Amniotic stem cell (primary cell): ENCODE measurements around the gene TMEM54.

Experiments
- DNase-seq: peaks from one replicate; lab custom pipeline; 2025; lab: John Stamatoyannopoulos, UW

The TMEM54 gene

DNA sequence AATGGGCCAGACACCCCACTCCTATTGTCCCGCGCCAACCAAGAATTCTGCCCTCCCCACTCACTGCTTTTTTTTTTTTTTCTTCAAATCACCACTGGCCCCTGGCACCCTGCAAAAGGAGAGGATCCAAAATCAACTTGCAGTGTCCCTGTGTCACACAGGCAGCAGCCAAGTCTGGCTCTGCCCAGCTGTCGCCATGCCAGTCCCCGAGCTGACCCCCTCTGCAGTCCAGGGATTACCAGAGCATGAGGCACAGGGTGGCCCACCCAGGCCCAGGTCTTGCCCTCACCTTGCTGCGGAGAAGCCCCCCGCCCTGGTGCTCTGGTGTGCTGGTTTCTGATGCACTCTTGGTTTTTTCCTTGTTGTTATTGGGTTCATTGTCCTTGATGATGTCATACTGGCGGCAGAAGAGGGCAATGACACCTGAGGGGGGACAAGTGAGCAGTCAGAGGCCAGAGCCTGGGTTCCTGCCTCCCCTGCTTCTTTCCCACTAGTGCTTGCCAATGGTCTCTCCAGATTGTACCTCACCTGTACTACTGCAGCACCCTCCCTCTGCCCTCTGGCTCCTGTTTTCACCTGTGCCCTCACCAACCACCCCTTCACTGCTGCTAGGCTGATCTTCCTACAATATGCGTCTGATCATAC, 36.7 kb downstream of the TMEM54 start:
- DNase-seq: no peak

DNA sequence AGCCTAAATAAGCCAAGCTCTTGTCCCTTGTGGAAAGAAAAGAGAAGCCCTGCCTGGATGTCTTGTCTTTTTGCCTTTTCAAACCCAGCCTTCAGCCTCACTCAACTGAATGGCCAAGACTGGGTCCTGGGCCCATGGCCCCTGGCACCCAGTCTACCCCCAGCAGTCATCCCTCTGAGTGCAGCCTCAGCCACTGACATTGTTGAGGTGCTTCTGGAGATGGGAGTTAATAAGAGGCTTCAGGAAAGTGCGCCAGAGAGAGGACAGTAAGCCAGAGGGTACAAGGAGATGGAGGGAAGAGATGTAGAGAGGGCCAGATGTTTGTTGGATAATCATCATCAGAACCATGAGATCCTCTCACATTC, 37.3 kb downstream of the TMEM54 start:
- no peak for DNase-seq

DNA sequence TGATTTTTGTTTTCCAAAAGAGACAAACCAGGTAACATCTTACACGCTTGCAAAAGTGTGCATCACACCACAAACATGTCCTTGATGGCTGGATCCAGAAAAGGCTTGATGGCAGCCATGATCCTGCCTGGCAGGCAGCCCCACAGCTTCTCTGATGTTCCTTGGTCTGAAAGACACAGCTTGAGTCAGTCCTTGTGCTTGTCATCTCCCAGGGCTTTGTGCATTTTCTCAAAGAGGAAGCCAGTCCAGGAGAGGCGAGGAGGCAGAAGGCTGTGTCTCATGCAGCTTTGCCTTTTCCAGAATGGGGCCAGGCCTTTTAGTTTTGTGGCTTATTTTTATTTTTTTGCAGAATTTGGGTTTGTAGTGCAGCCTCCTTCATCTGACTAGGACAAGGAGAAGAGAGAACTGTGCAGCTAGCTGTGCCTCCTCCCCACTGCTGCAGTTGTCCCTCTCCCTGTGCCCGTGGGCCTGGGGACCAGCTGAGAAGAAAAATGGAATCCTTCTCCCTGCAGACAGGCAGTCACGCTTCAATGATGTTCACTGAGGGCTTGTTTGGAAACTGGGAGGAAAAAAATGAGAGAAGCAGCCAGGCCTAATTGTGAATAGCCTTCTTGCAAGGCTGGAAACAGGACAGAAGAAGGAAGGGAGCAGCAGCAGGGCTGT, 37.8 kb downstream of the TMEM54 start:
- no peak for DNase-seq

DNA sequence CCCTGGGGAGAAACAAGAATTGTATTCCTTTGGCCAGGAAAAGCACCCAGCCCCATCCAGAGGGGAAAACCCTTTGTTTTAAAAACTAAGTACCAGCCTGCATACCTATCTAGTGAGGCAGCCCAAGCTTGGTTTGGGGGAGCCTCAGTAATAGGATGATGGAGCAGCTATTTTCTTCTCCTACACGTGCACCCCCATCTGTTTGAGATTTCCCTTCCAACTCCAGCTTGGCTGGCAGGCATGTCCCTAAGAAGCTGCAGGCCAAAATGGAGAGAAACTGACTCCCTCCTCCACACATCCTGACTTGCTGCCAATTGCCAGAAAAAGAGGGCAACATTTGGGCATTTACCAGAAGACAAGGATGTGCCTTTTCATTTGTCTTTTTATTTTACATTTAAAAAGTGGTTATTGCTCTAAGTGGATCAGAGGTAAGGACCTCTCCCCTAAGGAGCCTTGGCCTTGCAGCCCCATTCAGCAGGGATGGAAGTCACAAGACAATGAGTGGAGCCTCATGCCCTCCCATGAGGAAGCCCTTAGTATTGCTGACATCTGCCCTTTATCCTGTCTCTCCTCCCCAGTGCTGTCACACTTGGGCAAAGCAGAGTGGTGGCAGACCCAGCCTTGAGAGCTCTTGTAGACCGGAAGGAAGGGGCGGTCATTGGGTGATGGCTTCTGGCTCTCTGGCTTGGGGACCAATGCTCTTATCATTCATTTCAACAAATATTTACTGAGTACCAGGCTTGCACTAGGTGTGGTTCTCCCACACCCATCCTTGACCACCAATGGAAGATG, 39.1 kb downstream of the TMEM54 start:
- DNase-seq: no peak

DNA sequence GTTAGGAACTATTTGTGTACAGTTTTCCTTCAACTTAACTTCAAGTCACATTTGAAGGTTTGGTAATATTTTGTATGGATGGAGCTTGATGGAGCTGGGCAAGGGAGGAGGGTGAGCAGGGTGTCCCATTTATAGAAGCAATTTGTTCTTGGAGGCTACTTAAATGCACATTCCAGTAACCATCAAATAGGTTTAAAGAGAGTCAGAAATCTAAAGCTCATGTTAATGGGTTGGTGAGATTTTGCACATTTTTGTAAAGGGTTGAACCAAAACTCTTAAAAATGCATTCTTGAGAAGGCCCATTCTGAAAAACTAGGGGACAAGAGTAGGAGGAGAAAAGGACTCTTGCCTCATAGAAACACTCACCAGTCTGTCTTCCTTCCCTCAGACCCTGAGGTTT, 40.6 kb downstream of the TMEM54 start:
- DNase-seq: no peak

DNA sequence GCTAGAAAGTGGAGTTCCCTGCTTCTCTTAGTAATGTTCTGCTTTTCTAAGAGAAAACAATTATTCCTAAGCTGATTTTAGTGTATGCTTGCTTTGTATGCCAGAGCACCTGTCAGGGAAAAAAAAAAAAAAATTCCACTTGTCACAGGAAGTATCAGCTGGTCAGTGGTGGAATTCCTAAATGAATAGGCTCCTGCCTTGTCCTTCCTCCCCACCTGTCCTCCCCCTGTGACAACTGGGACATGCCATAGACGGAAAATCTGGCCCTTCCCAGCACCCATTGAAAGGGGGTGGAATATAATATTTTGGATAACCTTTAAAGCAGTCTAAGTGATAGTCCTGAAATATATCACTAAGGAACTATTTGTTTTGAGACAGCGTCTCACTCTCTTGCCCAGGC, 41.3 kb downstream of the TMEM54 start:
- no peak for DNase-seq

DNA sequence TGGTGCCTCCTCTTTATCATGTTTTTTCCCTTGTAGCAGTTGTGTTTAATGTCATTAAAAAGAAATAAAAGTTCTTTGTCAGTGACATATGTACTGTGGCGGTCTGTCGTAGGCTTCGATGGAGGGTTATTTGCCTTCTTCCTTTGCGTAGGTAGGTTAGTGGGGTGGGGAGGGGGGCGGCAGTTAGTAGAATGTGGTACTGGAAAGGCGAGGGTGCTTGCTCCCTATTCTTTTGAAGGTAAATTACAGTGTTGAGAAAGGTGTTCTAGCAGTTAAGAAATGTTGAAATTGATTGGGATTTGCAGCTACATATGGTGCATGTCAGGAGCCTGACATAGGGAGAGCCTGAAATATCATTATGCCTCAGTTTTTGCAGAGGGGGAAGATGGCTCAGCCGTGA, 42.4 kb downstream of the TMEM54 start:
- no peak for DNase-seq

DNA sequence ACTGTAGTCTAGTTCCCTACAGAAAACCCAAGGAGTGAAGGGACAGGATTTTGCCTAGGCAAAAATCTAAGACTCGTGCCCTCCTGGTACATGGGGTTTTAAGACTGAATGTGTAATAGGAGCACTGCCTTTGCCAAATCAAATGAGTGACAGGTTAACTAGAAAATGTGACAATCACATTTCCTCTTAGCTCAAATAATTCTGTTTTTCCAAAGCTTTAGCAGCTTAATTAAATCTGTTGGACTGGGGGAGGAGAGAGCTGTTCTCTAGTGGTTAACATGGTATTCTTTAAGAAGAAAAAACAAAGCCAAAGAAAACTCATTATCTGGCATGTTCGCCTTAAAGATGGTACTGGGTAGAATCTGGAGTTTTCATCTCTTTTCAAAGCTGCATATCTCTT, 43.1 kb downstream of the TMEM54 start:
- no peak for DNase-seq

DNA sequence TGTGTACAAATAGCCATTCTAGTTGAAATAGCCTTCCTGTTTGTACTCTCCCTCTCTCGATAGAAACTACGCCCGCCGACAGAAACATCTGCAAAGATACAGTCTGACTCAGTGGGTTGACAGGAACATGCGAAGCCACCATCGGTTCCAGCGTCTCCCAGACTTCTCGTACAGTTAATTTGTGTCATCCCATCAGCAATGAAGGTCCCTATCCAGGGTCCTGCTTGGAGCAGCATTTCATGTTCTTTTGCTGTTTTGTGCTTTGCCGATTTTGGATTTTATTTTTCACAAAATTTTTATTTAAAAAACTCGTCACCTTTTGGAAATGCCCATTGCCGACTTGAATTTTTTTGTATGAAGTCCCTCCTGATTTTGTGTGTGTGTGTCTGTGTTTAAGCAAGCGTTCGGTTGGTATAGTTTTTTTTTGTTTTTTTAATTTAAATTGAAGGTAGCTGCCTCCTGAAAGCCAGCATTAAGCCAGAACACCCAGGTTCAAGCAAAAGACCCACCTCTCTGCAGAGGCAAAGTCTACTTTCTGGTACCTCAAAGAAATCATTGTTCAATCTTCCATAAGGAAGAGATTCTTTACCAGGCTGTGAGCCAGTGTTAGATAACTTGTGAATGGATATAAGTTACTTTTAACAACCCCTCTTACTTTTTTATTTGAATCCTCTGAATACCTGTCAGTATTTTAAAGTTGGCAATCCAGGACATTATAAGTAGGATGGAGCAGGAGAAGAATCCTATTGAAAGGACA, 45.1 kb downstream of the TMEM54 start:
- DNase-seq: no peak

DNA sequence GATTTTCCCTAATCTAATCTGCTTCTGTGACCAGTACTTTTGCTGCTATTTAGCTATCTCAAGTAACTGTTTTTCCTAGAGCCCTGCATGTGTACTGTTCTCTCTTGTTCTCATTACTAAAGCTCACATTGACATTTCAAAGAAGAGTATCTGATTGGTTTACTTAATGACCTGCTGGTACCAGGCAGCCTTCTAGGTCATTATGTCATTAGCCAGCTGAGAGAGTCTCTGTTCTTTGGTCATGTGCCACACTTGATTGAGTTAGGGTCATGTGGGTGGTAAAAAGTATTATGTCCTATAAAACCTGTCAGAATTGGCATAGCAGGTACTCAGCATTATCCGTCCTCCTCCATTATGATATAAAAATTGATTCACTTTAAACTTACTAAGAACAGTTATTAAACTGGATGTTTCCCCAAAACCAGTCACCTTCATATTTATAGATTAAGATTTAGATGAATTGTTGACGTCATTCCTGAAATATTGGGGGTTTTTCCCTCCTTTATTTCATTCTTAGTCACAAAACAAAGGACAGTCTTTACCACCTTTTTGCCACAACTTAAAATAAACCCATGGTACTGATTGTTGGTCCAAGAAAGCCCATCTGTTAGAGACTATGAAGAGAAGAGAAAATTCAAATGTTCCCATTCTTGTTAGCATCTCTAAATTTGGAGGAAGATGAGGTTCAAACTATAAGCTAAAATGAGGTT, 52.7 kb downstream of the TMEM54 start:
- DNase-seq: no peak
